PFSK-1 (cell line): ENCODE measurements around the gene AP4S1.

Experiments used
- FOXP2 ChIP-seq: optimal IDR thresholded peaks from 2 replicates; pipeline ENCODE3; 2011; ENCODE audit warnings: borderline replicate concordance, control low read depth, inconsistent platforms; ENCODE audit not compliant: insufficient read depth; ENCODE audit errors: extremely low read length, extremely low read depth
- POLR2AphosphoS5 ChIP-seq: IDR thresholded peaks from 2 replicates; pipeline ENCODE4 v1.6.1; 2012; ENCODE audit warnings: low read depth, mild to moderate bottlenecking, control low read depth, low read length, moderate library complexity
- REST ChIP-seq, 2 experiments: IDR thresholded peaks; 2 replicates each; pipeline versions ENCODE4 v1.6.1 to v1.8.0; 2011 to 2012; ENCODE audit warnings: low read depth in 2 of 2, low read length in 2 of 2, control low read depth in 1 of 2, inconsistent platforms in 1 of 2, mild to moderate bottlenecking in 1 of 2, moderate library complexity in 1 of 2; ENCODE audit not compliant: insufficient read depth in 1 of 2
- SIN3A ChIP-seq: IDR thresholded peaks from 2 replicates; pipeline ENCODE4 v1.6.1; 2012; ENCODE audit warnings: mild to moderate bottlenecking, low read length, moderate library complexity, borderline replicate concordance; ENCODE audit not compliant: insufficient read depth
- TAF1 ChIP-seq: IDR thresholded peaks from 2 replicates; pipeline ENCODE4 v1.6.1; 2012; ENCODE audit warnings: low read length, control low read depth, borderline replicate concordance; ENCODE audit not compliant: insufficient read depth

The AP4S1 gene

GRCh38 chr14:31038521-31039166 is 13.2 kb downstream of the AP4S1 start:
- no peak for TF ChIP-seq POLR2AphosphoS5
- TF ChIP-seq SIN3A = no peak
- no peak for TF ChIP-seq FOXP2
- TF ChIP-seq TAF1 = no peak
- TF ChIP-seq REST (IDR thresholded peaks at IDR 0.05; ENCODE audit: insufficient read depth in 1 of 2, low read depth in 2 of 2, low read length in 2 of 2) = no peak

GRCh38 chr14:31042300-31042699 is 16.9 kb downstream of the AP4S1 start:
- TF ChIP-seq FOXP2 = no peak
- TF ChIP-seq POLR2AphosphoS5 = no peak
- no peak for TF ChIP-seq TAF1
- no peak for TF ChIP-seq REST (IDR thresholded peaks at IDR 0.05; ENCODE audit: insufficient read depth in 1 of 2, low read depth in 2 of 2, low read length in 2 of 2)
- no peak for TF ChIP-seq SIN3A

GRCh38 chr14:31043379-31043778 is 17.9 kb downstream of the AP4S1 start:
- TF ChIP-seq SIN3A = no peak
- TF ChIP-seq POLR2AphosphoS5 = no peak
- no peak for TF ChIP-seq REST (IDR thresholded peaks at IDR 0.05; ENCODE audit: insufficient read depth in 1 of 2, low read depth in 2 of 2, low read length in 2 of 2)
- TF ChIP-seq TAF1 = no peak
- no peak for TF ChIP-seq FOXP2

GRCh38 chr14:31045501-31046080 is 20.1 kb downstream of the AP4S1 start:
- TF ChIP-seq REST (IDR thresholded peaks at IDR 0.05; ENCODE audit: insufficient read depth in 1 of 2, low read depth in 2 of 2, low read length in 2 of 2) (no peak), POLR2AphosphoS5 (no peak), SIN3A (no peak), TAF1 (no peak), FOXP2 (no peak)
